Right lobe of liver (tissue), 4 donors: ENCODE data around the gene WASL.

ENCODE experiments used
- POLR2A ChIP-seq: fragments of 450-650 bp; IDR thresholded peaks from one replicate; pipeline ENCODE4 v1.6.1; 2017; ENCODE audit warnings: antibody characterized with exemption, mild to moderate bottlenecking
- TF ChIP-seq, protein P1 (sequence below), 4 donors: fragments of 200-600 bp in 3 of 4; fragments of 450-650 bp in 1 of 4; IDR thresholded peaks; one replicate each; pipeline versions ENCODE4 v1.5.1 to v1.8.0; 2016 to 2022; ENCODE audit warnings: antibody characterized with exemption in 4 of 4, mild to moderate bottlenecking in 2 of 4
- donor health status: DM: no; HTN: no; CAD: no.
- donor health status: DM: no; HTN: no; CAD: no.
- donor health status: DM: no; HTN: yes; CAD: no.

DNA sequence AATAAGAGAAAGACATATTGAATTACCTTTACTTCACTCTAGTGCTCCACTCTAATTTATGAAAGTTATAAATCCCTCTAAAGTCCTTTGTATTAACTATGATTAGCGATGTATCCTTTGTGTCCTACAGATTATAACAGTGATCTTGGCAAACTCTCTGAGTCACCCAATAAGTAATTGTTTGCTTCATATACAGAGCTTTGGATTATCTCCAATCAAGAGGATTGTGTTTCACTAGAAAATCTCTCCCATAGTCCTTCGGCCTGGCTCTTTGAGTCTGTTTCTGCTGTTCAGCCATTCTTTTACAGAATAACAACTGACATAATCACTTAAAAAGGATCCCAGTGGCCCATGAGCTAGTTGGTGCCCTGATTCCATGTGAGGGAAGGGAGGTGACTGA lies 83.6 kb downstream of the WASL start:
- no peak for TF ChIP-seq POLR2A
- TF ChIP-seq, protein P1, sequence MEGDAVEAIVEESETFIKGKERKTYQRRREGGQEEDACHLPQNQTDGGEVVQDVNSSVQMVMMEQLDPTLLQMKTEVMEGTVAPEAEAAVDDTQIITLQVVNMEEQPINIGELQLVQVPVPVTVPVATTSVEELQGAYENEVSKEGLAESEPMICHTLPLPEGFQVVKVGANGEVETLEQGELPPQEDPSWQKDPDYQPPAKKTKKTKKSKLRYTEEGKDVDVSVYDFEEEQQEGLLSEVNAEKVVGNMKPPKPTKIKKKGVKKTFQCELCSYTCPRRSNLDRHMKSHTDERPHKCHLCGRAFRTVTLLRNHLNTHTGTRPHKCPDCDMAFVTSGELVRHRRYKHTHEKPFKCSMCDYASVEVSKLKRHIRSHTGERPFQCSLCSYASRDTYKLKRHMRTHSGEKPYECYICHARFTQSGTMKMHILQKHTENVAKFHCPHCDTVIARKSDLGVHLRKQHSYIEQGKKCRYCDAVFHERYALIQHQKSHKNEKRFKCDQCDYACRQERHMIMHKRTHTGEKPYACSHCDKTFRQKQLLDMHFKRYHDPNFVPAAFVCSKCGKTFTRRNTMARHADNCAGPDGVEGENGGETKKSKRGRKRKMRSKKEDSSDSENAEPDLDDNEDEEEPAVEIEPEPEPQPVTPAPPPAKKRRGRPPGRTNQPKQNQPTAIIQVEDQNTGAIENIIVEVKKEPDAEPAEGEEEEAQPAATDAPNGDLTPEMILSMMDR (IDR thresholded peaks at IDR 0.05): no peak
